NCI-H146 treated with DMSO at 0.1 percent for 48 hours (cell line): Measurements from ENCODE around the gene OGFOD1.

Source experiments
- DNase-seq: peaks from one replicate; lab custom pipeline; 2025; ENCODE audit not compliant: unreplicated experiment; lab: John Stamatoyannopoulos, UW

The OGFOD1 gene

GRCh38 chr16:56426585-56426984 is 24.8 kb upstream of the OGFOD1 start:
- DNase-seq: no peak

DNA sequence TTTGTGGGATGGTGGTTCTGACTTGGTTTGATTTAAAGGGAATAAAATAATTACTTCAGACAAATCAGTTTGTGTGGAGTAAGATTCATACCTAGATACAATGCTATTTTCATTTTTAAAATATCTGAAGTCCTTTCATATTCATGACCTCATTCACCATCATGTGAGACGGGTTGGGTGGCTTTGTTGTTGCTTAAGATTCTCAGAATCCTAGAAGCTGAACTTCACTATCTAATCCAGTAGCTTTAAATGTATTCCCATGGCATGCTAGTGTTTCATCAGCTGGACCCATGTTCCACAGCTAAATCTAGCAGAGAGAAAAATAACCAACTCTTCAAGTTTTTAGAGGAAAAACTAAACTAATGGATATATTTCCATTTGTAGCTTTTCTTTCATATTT is 23.3 kb upstream of the OGFOD1 start:
- no peak for DNase-seq

DNA sequence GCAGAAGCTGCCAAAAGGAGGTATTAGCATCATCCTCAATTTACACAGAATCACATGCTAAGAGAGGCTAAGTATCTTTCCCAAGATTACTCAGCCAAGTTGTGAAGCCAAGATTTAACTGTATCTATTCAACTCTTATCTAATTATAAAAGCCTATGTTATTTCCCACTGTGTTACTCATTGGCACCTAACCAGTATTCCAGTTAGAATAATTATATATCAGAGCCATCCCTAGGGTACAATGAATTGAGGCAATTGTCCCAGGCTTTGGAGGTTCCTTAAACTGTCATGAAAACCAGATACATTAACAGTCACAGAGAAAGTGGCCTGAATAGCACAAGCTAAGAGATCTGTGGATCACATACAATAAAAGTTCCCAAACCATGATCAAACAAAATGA is 15.1 kb upstream of the OGFOD1 start:
- no peak for DNase-seq

- DNase-seq: no peak
Measured at GRCh38 chr16:56438038-56438437, 13.3 kb upstream of the OGFOD1 start.

- DNase-seq: no peak
Measured at GRCh38 chr16:56447286-56447685, 4.1 kb upstream of the OGFOD1 start.

DNA sequence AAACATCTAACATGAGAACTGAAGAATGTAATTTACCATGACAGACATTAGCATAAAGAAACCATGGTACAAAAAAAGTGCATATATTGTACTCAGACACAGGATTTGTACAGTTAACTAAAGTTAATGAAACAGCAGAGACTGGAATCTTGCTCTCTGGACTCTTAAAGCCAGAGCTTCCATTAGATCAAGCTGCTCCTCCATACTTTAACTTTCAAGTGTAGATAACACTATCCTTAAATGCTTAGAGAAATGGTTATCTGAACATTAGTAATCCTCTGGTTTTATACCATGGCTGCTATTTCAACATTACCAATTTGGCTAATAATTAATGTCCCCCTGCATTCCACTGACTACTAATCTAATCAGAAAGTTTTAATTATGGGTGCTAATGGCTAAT is 3.3 kb upstream of the OGFOD1 start:
- DNase-seq: no peak

- no peak for DNase-seq
Measured at GRCh38 chr16:56450275-56450985, 924 bp upstream of the OGFOD1 start.

- no peak for DNase-seq
Measured at GRCh38 chr16:56451753-56452689, 667 bp downstream of the OGFOD1 start.

- no peak for DNase-seq
Measured at GRCh38 chr16:56457927-56458470, 6.6 kb downstream of the OGFOD1 start.

DNA sequence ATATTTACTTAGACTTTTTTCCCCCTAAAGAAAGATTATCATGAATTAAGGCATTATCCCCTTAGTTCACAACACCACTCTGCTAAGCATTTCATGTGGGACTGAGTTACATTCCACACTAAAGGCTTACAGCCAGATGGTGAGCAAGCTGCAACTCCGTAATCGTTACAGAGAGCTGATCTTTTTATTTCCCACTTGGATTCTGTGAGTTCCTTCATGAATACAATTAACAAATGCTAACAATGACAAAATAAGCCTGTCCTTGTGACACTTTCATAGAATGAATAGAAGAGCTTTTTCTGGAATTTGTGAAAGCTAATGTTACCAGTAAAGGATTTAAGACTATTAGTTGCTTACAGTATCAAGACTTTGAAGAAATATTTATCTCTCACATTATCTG is 8.7 kb downstream of the OGFOD1 start:
- DNase-seq: no peak

DNA sequence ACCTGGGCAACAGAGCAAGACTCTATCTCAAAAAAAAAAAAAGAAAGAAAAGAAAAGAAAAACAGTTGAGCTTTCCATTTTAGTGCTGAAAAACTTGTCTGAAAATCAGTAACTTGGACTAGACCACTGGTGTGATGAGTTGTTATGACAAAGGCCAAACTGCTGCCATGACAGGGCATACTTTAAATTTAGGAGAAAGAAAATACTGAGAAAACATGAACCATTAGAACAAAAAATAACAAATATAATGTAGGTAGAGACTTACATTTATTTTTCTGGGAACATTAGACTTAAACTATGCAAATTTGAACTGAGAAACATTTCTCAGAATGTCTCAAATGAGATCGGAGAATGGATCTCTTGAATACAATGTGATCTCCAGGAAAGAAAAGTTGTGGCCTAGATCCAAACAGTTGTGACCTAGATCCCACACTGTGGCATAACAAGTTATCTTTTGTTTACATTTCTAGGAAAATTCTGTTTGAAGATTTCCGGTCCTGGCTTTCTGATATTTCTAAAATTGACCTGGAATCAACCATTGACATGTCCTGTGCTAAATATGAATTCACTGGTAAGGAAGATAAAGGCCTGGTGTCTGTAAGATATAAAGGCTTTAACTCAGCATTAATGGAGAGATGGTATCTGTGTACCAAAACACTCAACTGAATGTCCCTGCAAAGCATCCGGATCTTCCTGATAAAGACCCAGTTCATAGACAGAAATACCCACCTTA is 10.9 kb downstream of the OGFOD1 start:
- DNase-seq: no peak

GRCh38 chr16:56463153-56463552 is 11.8 kb downstream of the OGFOD1 start:
- no peak for DNase-seq

DNA sequence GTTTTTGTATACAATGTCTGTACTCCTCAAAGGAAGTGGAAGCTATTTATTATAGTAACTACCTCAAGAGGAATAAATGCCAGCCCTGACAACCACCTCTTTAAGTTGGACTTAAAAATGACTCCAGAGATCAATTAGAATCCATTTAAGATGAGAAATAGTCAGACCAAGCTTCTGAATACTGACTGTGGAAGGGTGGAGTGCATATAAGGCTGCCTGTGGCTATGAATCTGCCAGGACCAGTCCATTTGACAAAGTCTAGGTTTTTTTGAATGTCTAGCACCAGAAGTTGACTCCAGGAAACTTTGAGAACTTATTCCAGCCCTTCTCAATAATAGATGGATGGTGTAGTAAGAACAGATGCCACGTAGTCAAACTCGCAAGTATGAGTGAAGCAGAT is 15.0 kb downstream of the OGFOD1 start:
- DNase-seq: no peak

- no peak for DNase-seq
Measured at GRCh38 chr16:56468800-56469199, 17.4 kb downstream of the OGFOD1 start.

- DNase-seq: no peak
Measured at GRCh38 chr16:56469748-56470147, 18.4 kb downstream of the OGFOD1 start.

- no peak for DNase-seq
Measured at GRCh38 chr16:56470232-56470631, 18.9 kb downstream of the OGFOD1 start.

GRCh38 chr16:56470666-56471065 is 19.3 kb downstream of the OGFOD1 start:
- DNase-seq: no peak

- peak; percentile 11 for DNase-seq
Measured at GRCh38 chr16:56475201-56475600, 23.8 kb downstream of the OGFOD1 start.

- DNase-seq: no peak
Measured at GRCh38 chr16:56477096-56477878, 25.9 kb downstream of the OGFOD1 start.

GRCh38 chr16:56478281-56479049 is 27.1 kb downstream of the OGFOD1 start:
- no peak for DNase-seq
